ENCODE data around the gene GPATCH8.
"Not testable (repeated sequence)": the region's sequence is repeated elsewhere in the genome, so short reads cannot be mapped to it uniquely, and the experiment has no call there.

GPATCH8 gene

DNA sequence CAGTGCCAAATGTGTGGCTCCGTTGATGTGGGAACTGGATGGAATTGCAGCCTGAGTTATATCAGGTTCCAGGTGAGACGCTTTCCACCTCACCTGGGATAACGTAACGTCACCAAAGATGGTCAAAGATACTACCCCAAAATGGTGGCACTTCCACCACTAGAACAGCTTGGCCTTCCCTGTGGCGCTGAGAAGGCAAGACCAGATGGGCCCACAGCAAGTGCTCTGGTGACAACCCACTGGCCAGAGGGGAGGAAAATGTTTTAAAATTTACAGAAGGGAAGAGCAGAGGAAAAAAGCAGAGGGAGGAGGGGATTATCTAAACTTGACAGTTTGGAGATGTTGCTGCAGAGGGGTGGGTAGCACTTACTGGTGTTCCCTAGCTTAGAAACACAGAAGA is 106.3 kb downstream of the GPATCH8 start:
- no peaks in the 10 kb centered on the region for H3K27me3 ChIP-seq (replicated peaks)
- TF ChIP-seq, protein P1, sequence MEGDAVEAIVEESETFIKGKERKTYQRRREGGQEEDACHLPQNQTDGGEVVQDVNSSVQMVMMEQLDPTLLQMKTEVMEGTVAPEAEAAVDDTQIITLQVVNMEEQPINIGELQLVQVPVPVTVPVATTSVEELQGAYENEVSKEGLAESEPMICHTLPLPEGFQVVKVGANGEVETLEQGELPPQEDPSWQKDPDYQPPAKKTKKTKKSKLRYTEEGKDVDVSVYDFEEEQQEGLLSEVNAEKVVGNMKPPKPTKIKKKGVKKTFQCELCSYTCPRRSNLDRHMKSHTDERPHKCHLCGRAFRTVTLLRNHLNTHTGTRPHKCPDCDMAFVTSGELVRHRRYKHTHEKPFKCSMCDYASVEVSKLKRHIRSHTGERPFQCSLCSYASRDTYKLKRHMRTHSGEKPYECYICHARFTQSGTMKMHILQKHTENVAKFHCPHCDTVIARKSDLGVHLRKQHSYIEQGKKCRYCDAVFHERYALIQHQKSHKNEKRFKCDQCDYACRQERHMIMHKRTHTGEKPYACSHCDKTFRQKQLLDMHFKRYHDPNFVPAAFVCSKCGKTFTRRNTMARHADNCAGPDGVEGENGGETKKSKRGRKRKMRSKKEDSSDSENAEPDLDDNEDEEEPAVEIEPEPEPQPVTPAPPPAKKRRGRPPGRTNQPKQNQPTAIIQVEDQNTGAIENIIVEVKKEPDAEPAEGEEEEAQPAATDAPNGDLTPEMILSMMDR (IDR thresholded peaks at IDR 0.05; ENCODE audit: low read depth, low read length, missing control alignments): no peak
- H3K36me3 ChIP-seq (replicated peaks): peaks cover 26% of the 10 kb centered on the region
- no peak overlapping the region for H3K27ac ChIP-seq
- no peak for DNase-seq
- no peak overlapping the region for H3K4me3 ChIP-seq (ENCODE audit: low read depth, low read length)
- in situ Hi-C loops (cut with HindIII; ENCODE audit: low pct_ligation_motif_present, low sequenced_read_pairs): no loop called here

DNA sequence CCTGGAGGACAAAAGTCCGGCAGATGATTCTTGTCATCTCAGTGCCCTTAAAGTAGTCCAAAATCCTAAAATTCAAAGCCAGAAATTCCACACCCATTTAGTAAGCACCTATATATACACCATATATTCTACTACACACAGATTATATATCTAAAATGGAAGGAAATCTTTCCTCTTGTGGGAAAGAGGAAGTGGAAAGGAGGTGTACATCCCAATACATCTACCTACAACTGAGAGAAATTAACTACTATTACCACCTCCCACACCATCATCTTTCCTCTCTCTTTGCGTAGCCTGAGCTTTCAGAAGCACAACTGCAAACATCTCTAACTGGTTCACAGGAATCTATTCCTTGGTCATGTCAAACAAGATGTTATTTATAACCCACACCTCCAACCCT is 108.4 kb downstream of the GPATCH8 start:
- H3K27ac ChIP-seq: no peak overlapping the region
- TF ChIP-seq, protein P1 (IDR thresholded peaks at IDR 0.05; ENCODE audit: low read depth, low read length, missing control alignments): no peak
- no peak for DNase-seq
- H3K36me3 ChIP-seq (replicated peaks): peaks cover 14% of the 10 kb centered on the region
- no peak overlapping the region for H3K4me3 ChIP-seq (ENCODE audit: low read depth, low read length)
- in situ Hi-C loops (cut with HindIII; ENCODE audit: low pct_ligation_motif_present, low sequenced_read_pairs): no loop called here
- no peaks in the 10 kb centered on the region for H3K27me3 ChIP-seq (replicated peaks)

DNA sequence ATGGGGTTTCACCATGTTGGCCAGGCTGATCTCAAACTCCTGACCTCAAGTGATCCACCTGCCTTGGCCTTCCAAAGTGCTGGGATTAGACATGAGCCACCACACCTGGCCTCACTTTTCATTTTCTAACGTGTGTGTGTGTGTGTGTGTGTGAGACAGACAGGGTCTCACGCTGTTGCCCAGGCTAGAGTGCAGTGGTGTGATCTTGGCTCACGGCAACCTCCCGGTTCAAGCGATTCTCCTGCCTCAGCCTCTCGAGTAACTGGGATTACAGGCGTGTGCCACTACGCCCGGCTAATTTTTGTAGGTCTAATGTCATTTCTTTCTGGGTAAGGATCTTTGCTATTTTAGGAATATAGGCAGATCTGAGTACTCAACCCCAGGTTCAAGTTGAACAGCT is 109.1 kb downstream of the GPATCH8 start:
- DNase-seq; H3K4me3 ChIP-seq (ENCODE audit: low read depth, low read length); in situ Hi-C loops (cut with HindIII; ENCODE audit: low pct_ligation_motif_present, low sequenced_read_pairs); H3K27me3 ChIP-seq (replicated peaks); H3K27ac ChIP-seq: not testable (repeated sequence)
- peaks cover 10% of the 10 kb centered on the region for H3K36me3 ChIP-seq (replicated peaks)

DNA sequence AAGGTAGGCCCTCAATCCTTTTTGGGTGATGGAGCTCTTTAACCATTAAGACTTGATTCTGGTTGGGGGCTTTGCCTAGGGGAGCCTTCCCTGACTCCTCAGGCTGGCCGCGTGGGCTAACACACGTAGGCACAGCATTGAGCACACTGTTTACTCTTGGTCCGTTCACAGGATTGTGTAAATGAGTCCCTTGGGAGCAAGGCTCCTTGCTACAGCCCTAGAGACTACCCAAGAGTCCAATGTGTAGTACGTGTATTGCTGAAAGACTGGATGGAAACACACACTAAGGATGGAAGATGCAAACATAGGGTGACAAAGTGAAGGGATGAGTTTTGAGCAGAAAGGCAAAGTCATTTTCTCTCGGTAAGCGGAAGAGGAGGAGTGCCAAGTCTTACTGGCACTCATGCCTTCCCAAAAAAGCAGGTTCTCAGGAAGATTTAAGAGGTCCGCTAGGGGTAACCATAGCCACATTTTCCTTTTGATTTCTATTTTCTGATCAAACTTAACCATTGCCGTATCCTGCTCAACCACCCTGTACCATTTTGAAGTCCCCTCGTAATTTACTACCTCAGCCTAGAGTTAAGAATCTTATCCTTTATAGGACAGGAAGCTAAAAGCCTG is 112.8 kb downstream of the GPATCH8 start:
- no peak for DNase-seq
- Histone ChIP-seq H3K36me3 (replicated peaks) (no peaks in the 10 kb centered on the region), H3K27me3 (replicated peaks) (no peaks in the 10 kb centered on the region), H3K4me3 (ENCODE audit: low read depth, low read length) (no peak overlapping the region), H3K27ac (no peak overlapping the region)
- TF ChIP-seq, protein P1 (IDR thresholded peaks at IDR 0.05; ENCODE audit: low read depth, low read length, missing control alignments): no peak
- in situ Hi-C loops (cut with HindIII; ENCODE audit: low pct_ligation_motif_present, low sequenced_read_pairs): no loop called here

DNA sequence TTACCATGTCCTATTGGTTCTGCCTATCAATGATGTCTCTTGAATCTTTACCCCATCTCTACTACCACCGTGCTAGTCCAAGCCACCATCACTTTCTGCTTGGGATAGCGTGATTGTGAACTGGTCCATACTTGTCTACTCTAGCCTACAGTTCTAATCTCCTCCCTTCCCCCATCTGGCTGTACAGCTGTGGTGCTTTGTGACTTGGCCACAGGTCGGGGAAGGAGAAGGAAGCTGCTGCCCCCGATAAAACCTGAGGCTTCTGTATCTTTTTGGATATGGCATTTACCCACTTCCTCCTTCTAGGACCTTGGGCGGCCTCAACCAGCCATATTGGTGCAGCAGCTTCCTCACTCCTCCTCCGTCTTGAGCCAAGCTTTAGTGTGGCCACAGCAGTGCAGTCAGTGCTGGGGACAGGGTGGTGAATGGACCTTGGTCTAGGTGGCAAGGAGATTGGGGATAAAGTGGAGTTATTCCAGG is 113.4 kb downstream of the GPATCH8 start:
- Histone ChIP-seq H3K27me3 (replicated peaks) (peaks cover 4% of the 10 kb centered on the region), H3K4me3 (ENCODE audit: low read depth, low read length) (no peak overlapping the region), H3K36me3 (replicated peaks) (no peaks in the 10 kb centered on the region), H3K27ac (no peak overlapping the region)
- in situ Hi-C loops (cut with HindIII; ENCODE audit: low pct_ligation_motif_present, low sequenced_read_pairs): no loop called here
- no peak for DNase-seq
- TF ChIP-seq, protein P1 (IDR thresholded peaks at IDR 0.05; ENCODE audit: low read depth, low read length, missing control alignments): no peak

DNA sequence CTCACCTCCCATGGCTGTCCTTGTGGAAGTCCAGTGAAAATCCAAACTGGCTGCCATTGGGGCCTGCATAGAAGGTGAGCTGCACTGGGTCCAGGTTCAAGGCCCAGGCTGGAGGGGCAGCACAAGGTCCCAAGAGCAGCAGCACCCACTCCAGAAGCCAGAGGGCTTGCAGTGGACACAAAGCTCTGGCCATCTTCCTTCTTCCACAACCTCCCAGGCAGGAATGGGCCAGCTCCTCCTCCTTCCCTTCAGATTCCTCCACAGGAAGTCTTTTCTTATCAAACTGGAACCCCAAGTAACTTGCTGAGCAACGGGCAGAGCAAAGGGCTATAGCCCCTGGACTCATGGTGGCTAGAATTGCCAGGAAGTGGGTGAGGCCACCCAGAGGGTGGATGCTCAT is 113.9 kb downstream of the GPATCH8 start, which contains the start of gene ITGA2B:
ITGA2B (minus strand) TSS at position 369 of the 400 bp plus-strand sequence; CDS start at position 193, 176 bp downstream.
- no peak for DNase-seq
- Histone ChIP-seq H3K4me3 (ENCODE audit: low read depth, low read length) (no peak within 1 kb of the TSS), H3K27me3 (replicated peaks) (peaks cover 7% of the 10 kb centered on the region), H3K27ac (no peak within 1 kb of the TSS), H3K36me3 (replicated peaks) (no peaks in the 10 kb centered on the region)
- TF ChIP-seq, protein P1 (IDR thresholded peaks at IDR 0.05; ENCODE audit: low read depth, low read length, missing control alignments): no peak
- in situ Hi-C loops (cut with HindIII; ENCODE audit: low pct_ligation_motif_present, low sequenced_read_pairs): no loop called here
